Lower leg skin (tissue), 3 donors: ENCODE data around the gene NAA60.

Source experiments
- CTCF ChIP-seq, 3 donors: fragments of 450-650 bp; IDR thresholded peaks; one replicate each; pipeline ENCODE4 v1.5.1; 2016; ENCODE audit warnings: antibody characterized with exemption in 3 of 3, mild to moderate bottlenecking in 3 of 3, moderate library complexity in 2 of 3
- POLR2A ChIP-seq, 2 donors: fragments of 450-650 bp; IDR thresholded peaks; one replicate each; pipeline ENCODE4 v1.6.1; 2016 to 2017; ENCODE audit warnings: antibody characterized with exemption in 2 of 2, mild to moderate bottlenecking in 1 of 2, moderate library complexity in 1 of 2

GRCh38 chr16:3486506-3487215 is 43.2 kb downstream of the NAA60 start:
- no peak for TF ChIP-seq CTCF (IDR thresholded peaks at IDR 0.05)
- no peak for TF ChIP-seq POLR2A (IDR thresholded peaks at IDR 0.05)
